Osteocyte (in vitro differentiated cells): ENCODE data around the gene CISD3. TPM values are rescaled to one million over a fixed set of nuclear protein-coding genes. Genes with fewer than 3 reads are reported as not detected.

ENCODE experiments used
- DNase-seq: peaks from one replicate; pipeline ENCODE4 v3.0.0; 2021; ENCODE audit warnings: mixed read lengths; ENCODE audit not compliant: unreplicated experiment; ENCODE audit errors: extremely low spot score
- H3K27ac Mint-ChIP-seq: one replicate; pipeline ENCODE4 v1.8.0; 2021; ENCODE audit warnings: mild to moderate bottlenecking, mixed read lengths; ENCODE audit not compliant: unreplicated experiment
- H3K27me3 Mint-ChIP-seq: one replicate; pipeline ENCODE4 v1.8.0; 2021; ENCODE audit warnings: mixed read lengths; ENCODE audit not compliant: unreplicated experiment
- H3K36me3 Mint-ChIP-seq: one replicate; pipeline ENCODE4 v1.8.0; 2021; ENCODE audit warnings: mixed read lengths; ENCODE audit not compliant: unreplicated experiment
- H3K4me1 Mint-ChIP-seq: one replicate; pipeline ENCODE4 v1.8.0; 2021; ENCODE audit warnings: mixed read lengths; ENCODE audit not compliant: unreplicated experiment
- H3K4me3 Mint-ChIP-seq: one replicate; pipeline ENCODE4 v1.8.0; 2021; ENCODE audit warnings: mild to moderate bottlenecking, moderate library complexity, mixed read lengths; ENCODE audit not compliant: unreplicated experiment
- H3K9me3 Mint-ChIP-seq: one replicate; pipeline ENCODE4 v1.8.0; 2021; ENCODE audit warnings: mixed read lengths; ENCODE audit not compliant: unreplicated experiment
- CTCF ChIP-seq: fragments of 200-600 bp; sonication (generic); IDR thresholded peaks from 2 replicates; pipeline ENCODE4 v1.5.0; 2021; ENCODE audit warnings: antibody characterized with exemption, mild to moderate bottlenecking, moderate library complexity
- total RNA-seq: library from RNA; stranded (reverse); gene quantifications from 2 replicates; pipeline ENCODE4 v1.2.1, GENCODE V29; 2021

The CISD3 gene
- total RNA-seq, 1 donor from 2014 or later, result 16.7 TPM

- Mint-ChIP-seq H3K9me3 (no peaks in the 10 kb centered on the region), H3K27ac (peak overlapping the region; percentile 72), H3K4me3 (peak overlapping the region; percentile 99), H3K4me1 (peaks cover 61% of the 10 kb centered on the region), H3K36me3 (peaks cover under 1% of the 10 kb centered on the region), H3K27me3 (no peaks in the 10 kb centered on the region)
- no peak for TF ChIP-seq CTCF
- no peak for DNase-seq
Observed at GRCh38 chr17:38749223-38750043, 19.3 kb downstream of the CISD3 start.

GRCh38 chr17:38750044-38750311, 19.8 kb downstream of the CISD3 start:
- DNase-seq, result no peak
- Mint-ChIP-seq H3K4me1 (peaks cover 59% of the 10 kb centered on the region), H3K36me3 (peaks cover 3% of the 10 kb centered on the region), H3K27ac (peak overlapping the region; percentile 72), H3K27me3 (no peaks in the 10 kb centered on the region), H3K4me3 (peak overlapping the region; percentile 99), H3K9me3 (no peaks in the 10 kb centered on the region)
- no peak for TF ChIP-seq CTCF

GRCh38 chr17:38750312-38751121, 20.4 kb downstream of the CISD3 start:
- Mint-ChIP-seq H3K27me3 (no peaks in the 10 kb centered on the region), H3K36me3 (peaks cover 3% of the 10 kb centered on the region), H3K4me1 (peaks cover 53% of the 10 kb centered on the region), H3K4me3 (peak overlapping the region; percentile 99), H3K27ac (peak overlapping the region; percentile 98), H3K9me3 (no peaks in the 10 kb centered on the region)
- no peak for DNase-seq
- no peak for TF ChIP-seq CTCF

GRCh38 chr17:38751144-38751807, 21.1 kb downstream of the CISD3 start:
- H3K9me3 Mint-ChIP-seq, result no peaks in the 10 kb centered on the region
- H3K4me1 Mint-ChIP-seq, result peaks cover 46% of the 10 kb centered on the region
- TF ChIP-seq CTCF, result no peak
- peak overlapping the region; percentile 99 for H3K4me3 Mint-ChIP-seq
- peaks cover 8% of the 10 kb centered on the region for H3K36me3 Mint-ChIP-seq
- no peak for DNase-seq
- no peaks in the 10 kb centered on the region for H3K27me3 Mint-ChIP-seq
- H3K27ac Mint-ChIP-seq, result peak overlapping the region; percentile 98
